Bone marrow (tissue), 2 donors: ENCODE results near the gene AMOTL1.

Experiments
- DNase-seq, 2 donors: peaks; one replicate each; lab custom pipeline; 2025; lab: John Stamatoyannopoulos, UW

Gene AMOTL1

GRCh38 chr11:94857337-94857736 is 89.2 kb downstream of the AMOTL1 start:
- no peak for DNase-seq

GRCh38 chr11:94858012-94858705 is 90.0 kb downstream of the AMOTL1 start:
- DNase-seq, result no peak

- DNase-seq, result no peak
These were observed 92.2 kb downstream of the AMOTL1 start for GRCh38 chr11:94860333-94860732.

GRCh38 chr11:94861306-94861845 is 93.2 kb downstream of the AMOTL1 start:
- DNase-seq, result no peak

GRCh38 chr11:94862926-94863880 is 95.0 kb downstream of the AMOTL1 start:
- no peak for DNase-seq

- no peak for DNase-seq
These were observed 96.4 kb downstream of the AMOTL1 start for GRCh38 chr11:94864506-94865045.

- DNase-seq, result no peak
These were observed 98.2 kb downstream of the AMOTL1 start for GRCh38 chr11:94866231-94866822.

GRCh38 chr11:94866936-94867795 is 99.0 kb downstream of the AMOTL1 start:
- DNase-seq, result no peak

GRCh38 chr11:94868468-94868867 is 100.3 kb downstream of the AMOTL1 start:
- no peak for DNase-seq

GRCh38 chr11:94869186-94869585 is 101.0 kb downstream of the AMOTL1 start:
- no peak for DNase-seq

GRCh38 chr11:94870422-94870821 is 102.3 kb downstream of the AMOTL1 start:
- no peak for DNase-seq

GRCh38 chr11:94871491-94872185 is 103.5 kb downstream of the AMOTL1 start:
- DNase-seq, result no peak

GRCh38 chr11:94873916-94874540 is 105.9 kb downstream of the AMOTL1 start:
- no peak for DNase-seq

- no peak for DNase-seq
These were observed 108.1 kb downstream of the AMOTL1 start for GRCh38 chr11:94876222-94876621.

GRCh38 chr11:94876645-94877442 is 108.7 kb downstream of the AMOTL1 start:
- peak; percentile 20 to 81 for DNase-seq

- DNase-seq, result no peak
These were observed 109.5 kb downstream of the AMOTL1 start for GRCh38 chr11:94877443-94878200.

GRCh38 chr11:94879006-94879405 is 110.8 kb downstream of the AMOTL1 start:
- DNase-seq, result no peak

GRCh38 chr11:94880216-94880615 is 112.1 kb downstream of the AMOTL1 start:
- no peak for DNase-seq
